ENCODE data around the gene WDFY4.

WDFY4 gene

DNA sequence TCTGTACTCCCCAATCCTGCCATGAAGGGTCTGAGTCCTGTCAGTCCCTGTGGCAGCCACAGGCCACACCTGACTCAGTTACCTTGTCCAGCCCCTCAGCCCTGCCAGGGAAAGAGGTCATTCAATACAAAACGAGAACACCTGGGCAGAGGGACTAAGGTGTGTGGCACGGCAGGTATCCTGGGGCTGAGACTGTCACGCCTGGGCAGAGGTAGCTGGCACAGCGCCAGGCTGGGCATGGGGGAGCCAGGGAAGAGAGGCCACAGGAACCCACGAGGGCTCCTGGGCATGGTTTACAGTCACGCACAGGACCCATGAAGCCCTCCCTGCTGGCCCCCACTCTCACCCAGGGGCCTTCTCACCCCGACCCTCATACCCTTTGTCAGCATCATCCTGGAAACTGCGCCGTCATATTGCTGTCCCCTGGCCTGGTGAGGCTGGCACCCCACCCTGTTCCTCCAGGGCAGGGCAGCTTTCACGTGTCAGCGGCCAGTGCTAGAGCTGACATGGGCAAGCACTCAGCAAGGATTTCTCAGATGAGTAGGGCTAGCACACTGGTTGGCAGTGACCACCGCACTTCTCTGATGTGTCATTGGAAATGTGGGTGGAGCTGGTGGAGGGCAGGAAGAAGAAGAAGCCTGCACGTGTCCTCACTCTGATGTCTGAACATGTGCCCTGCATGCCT lies 212.2 kb downstream of the WDFY4 start:
- Histone ChIP-seq H3K4me1 (no peaks in the 10 kb centered on the region), H3K27ac (no peak overlapping the region), H3K79me2 (no peaks in the 10 kb centered on the region), H3K4me2 (ENCODE audit: low read length) (no peak overlapping the region), H3K36me3 (ENCODE audit: control insufficient read depth, insufficient read depth, low read length) (no peaks in the 10 kb centered on the region), H3K4me3 (ENCODE audit: low read depth, low read length) (no peak overlapping the region), H3K9ac (no peak overlapping the region), H3K9me3 (ENCODE audit: control insufficient read depth, low read length) (no peaks in the 10 kb centered on the region), H2AFZ (no peak overlapping the region), H3K27me3 (ENCODE audit: control insufficient read depth, insufficient read depth, low read length) (no peaks in the 10 kb centered on the region)
- TF ChIP-seq, protein P1, sequence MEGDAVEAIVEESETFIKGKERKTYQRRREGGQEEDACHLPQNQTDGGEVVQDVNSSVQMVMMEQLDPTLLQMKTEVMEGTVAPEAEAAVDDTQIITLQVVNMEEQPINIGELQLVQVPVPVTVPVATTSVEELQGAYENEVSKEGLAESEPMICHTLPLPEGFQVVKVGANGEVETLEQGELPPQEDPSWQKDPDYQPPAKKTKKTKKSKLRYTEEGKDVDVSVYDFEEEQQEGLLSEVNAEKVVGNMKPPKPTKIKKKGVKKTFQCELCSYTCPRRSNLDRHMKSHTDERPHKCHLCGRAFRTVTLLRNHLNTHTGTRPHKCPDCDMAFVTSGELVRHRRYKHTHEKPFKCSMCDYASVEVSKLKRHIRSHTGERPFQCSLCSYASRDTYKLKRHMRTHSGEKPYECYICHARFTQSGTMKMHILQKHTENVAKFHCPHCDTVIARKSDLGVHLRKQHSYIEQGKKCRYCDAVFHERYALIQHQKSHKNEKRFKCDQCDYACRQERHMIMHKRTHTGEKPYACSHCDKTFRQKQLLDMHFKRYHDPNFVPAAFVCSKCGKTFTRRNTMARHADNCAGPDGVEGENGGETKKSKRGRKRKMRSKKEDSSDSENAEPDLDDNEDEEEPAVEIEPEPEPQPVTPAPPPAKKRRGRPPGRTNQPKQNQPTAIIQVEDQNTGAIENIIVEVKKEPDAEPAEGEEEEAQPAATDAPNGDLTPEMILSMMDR (IDR thresholded peaks at IDR 0.05), result no peak

- no peaks in the 10 kb centered on the region for H3K4me1 ChIP-seq
- H3K36me3 ChIP-seq (ENCODE audit: control insufficient read depth, insufficient read depth, low read length), result no peaks in the 10 kb centered on the region
- no peak overlapping the region for H3K27ac ChIP-seq
- H2AFZ ChIP-seq, result no peak overlapping the region
- no peaks in the 10 kb centered on the region for H3K79me2 ChIP-seq
- no peak overlapping the region for H3K4me2 ChIP-seq (ENCODE audit: low read length)
- H3K27me3 ChIP-seq (ENCODE audit: control insufficient read depth, insufficient read depth, low read length), result no peaks in the 10 kb centered on the region
- TF ChIP-seq, protein P1 (IDR thresholded peaks at IDR 0.05), result no peak
- H3K4me3 ChIP-seq (ENCODE audit: low read depth, low read length), result no peak overlapping the region
- no peaks in the 10 kb centered on the region for H3K9me3 ChIP-seq (ENCODE audit: control insufficient read depth, low read length)
- no peak overlapping the region for H3K9ac ChIP-seq
Measured at GRCh38 chr10:48897441-48897790, 212.7 kb downstream of the WDFY4 start.

- Histone ChIP-seq H3K9ac (no peak overlapping the region), H2AFZ (no peak overlapping the region), H3K79me2 (no peaks in the 10 kb centered on the region), H3K36me3 (ENCODE audit: control insufficient read depth, insufficient read depth, low read length) (no peaks in the 10 kb centered on the region), H3K4me2 (ENCODE audit: low read length) (no peak overlapping the region), H3K9me3 (ENCODE audit: control insufficient read depth, low read length) (no peaks in the 10 kb centered on the region), H3K4me1 (no peaks in the 10 kb centered on the region), H3K27me3 (ENCODE audit: control insufficient read depth, insufficient read depth, low read length) (no peaks in the 10 kb centered on the region), H3K27ac (no peak overlapping the region), H3K4me3 (ENCODE audit: low read depth, low read length) (no peak overlapping the region)
- TF ChIP-seq, protein P1 (IDR thresholded peaks at IDR 0.05), result no peak
Measured at GRCh38 chr10:48898426-48898825, 213.8 kb downstream of the WDFY4 start.

- Histone ChIP-seq H3K4me1 (no peaks in the 10 kb centered on the region), H3K9ac (no peak overlapping the region), H3K36me3 (ENCODE audit: control insufficient read depth, insufficient read depth, low read length) (no peaks in the 10 kb centered on the region), H3K27ac (no peak overlapping the region), H3K9me3 (ENCODE audit: control insufficient read depth, low read length) (no peaks in the 10 kb centered on the region), H3K4me3 (ENCODE audit: low read depth, low read length) (no peak overlapping the region), H3K4me2 (ENCODE audit: low read length) (no peak overlapping the region), H3K79me2 (no peaks in the 10 kb centered on the region), H3K27me3 (ENCODE audit: control insufficient read depth, insufficient read depth, low read length) (no peaks in the 10 kb centered on the region), H2AFZ (no peak overlapping the region)
- TF ChIP-seq, protein P1 (IDR thresholded peaks at IDR 0.05), result no peak
Measured at GRCh38 chr10:48899781-48900180, 215.1 kb downstream of the WDFY4 start.

- H3K4me2 ChIP-seq (ENCODE audit: low read length), result no peak overlapping the region
- no peak overlapping the region for H3K4me3 ChIP-seq (ENCODE audit: low read depth, low read length)
- H3K79me2 ChIP-seq, result no peaks in the 10 kb centered on the region
- H3K4me1 ChIP-seq, result no peaks in the 10 kb centered on the region
- TF ChIP-seq, protein P1 (IDR thresholded peaks at IDR 0.05), result no peak
- H3K27me3 ChIP-seq (ENCODE audit: control insufficient read depth, insufficient read depth, low read length), result no peaks in the 10 kb centered on the region
- H3K9me3 ChIP-seq (ENCODE audit: control insufficient read depth, low read length), result no peaks in the 10 kb centered on the region
- no peak overlapping the region for H2AFZ ChIP-seq
- H3K9ac ChIP-seq, result no peak overlapping the region
- no peak overlapping the region for H3K27ac ChIP-seq
- no peaks in the 10 kb centered on the region for H3K36me3 ChIP-seq (ENCODE audit: control insufficient read depth, insufficient read depth, low read length)
Measured at GRCh38 chr10:48900371-48900801, 215.7 kb downstream of the WDFY4 start.
